NCI-H2196 treated with DMSO at 0.1 percent for 48 hours (cell line): ENCODE measurements around the gene CDC7.

Source experiments
- DNase-seq: peaks from one replicate; lab custom pipeline; 2025; ENCODE audit not compliant: unreplicated experiment; lab: John Stamatoyannopoulos, UW

Gene CDC7

DNA sequence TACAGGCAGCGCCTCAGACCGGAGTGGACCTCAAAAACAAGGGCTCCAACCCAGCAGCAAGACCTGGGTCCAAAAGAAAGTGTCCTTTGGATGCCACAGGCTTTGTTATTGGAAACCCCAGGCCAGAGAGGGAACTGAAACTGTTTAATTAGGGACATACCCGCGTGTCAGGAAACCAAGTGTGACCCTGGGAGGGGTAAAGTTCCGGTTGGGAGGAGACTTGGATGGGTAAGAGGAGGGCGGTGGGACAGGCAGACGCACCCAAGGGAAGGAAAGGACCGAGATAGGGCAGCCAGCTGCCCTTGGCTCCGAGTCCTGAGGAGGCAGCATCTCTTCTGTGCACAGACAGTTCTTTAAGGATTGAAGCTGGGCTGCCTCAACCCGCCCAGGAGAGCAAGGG lies 71.4 kb downstream of the CDC7 start:
- DNase-seq, result no peak
